GM19455 (cell line): Measurements from ENCODE around the gene TNFRSF1B.

Source experiments
- ATAC-seq: cut with Tn5 transposase; IDR thresholded peaks from one replicate; pipeline ENCODE4 v1.9.1; 2021; ENCODE audit not compliant: unreplicated experiment

TNFRSF1B gene

DNA sequence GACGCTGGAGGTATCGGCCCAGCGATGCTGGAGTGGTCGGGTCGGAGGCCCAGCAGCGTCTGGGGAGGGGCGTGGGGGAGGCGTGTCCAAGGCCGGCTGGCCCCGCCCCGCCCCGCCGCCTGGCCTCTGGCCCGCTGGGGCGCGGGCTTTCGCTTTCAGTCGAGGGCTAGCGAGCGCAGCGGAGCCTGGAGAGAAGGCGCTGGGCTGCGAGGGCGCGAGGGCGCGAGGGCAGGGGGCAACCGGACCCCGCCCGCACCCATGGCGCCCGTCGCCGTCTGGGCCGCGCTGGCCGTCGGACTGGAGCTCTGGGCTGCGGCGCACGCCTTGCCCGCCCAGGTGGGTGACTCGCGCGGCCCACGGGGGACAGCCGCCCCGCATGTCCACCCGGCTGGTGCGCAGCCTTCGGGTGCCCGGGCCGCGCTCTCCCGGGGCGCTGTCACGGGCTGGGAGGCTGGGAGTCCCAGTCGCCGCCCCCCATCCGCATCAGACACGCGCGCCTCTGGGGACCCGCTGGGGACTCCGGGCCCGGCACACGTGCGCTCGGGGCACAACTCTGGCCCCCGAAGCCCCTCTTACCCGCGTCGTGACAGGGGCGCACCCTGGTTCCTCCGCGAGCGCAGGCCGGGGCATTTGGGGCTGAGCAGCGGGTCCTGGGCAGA is at the start of gene TNFRSF1B:
Gene TNFRSF1B (plus strand): TSS at position 158 of the 659 bp plus-strand sequence. CDS start 101 bp downstream, at position 259.
- ATAC-seq, result peak; percentile 48

DNA sequence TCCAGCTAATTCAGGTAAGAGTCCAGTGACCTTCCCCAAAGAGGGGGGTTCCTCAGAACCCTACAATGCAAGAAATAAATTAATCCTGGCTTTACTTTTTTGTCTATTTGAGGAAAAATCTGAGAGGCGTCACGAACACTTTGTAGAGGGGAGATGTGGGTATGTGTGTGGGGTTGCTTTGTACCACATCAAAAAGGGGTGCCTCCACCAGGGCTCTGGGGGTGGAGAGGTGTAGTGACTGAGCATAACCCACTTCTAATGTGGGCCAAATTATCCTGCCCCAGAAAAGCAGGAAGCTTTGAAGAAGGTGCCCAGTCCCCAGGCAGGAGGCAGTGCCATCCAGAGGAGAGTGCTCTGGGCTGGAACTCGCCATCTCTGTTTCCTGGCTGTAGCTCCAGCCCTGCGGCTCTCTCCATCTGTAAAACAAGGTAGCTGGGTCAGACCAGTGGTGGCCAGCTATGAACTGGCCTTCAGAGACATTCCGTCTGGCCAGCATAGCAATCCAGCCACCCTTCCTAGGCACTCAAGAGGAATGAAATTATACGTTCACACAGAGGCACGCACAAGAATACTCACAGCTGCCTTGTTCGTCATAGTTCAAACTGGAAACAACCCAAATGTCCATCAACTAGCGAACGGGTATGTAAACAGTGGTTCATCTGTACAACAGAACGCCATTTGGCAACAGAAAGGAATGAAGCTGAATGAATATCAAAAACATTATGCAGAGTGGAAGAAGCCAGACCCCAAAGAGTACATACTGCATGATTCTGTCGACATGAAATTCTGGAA is 45.4 kb upstream of the TNFRSF1B start:
- ATAC-seq, result no peak

DNA sequence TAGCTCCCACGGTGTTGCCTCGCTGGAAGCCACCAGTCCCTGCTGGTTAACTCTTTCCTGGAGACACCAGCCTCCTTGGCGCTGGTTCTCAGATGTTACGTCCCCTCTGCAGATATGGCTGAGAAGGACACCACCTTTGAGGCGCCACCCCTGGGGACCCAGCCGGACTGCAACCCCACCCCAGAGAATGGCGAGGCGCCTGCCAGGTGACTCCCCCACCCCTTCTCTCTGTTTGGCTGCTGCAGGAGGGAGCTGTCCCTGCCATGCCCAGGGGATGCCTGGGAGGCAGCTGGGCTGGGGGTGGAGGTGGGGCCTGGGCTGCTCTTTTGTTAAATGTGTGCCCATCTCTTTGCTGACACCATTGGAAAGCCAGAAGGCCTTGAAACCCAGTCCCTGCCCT is 43.6 kb upstream of the TNFRSF1B start:
- ATAC-seq, result no peak

DNA sequence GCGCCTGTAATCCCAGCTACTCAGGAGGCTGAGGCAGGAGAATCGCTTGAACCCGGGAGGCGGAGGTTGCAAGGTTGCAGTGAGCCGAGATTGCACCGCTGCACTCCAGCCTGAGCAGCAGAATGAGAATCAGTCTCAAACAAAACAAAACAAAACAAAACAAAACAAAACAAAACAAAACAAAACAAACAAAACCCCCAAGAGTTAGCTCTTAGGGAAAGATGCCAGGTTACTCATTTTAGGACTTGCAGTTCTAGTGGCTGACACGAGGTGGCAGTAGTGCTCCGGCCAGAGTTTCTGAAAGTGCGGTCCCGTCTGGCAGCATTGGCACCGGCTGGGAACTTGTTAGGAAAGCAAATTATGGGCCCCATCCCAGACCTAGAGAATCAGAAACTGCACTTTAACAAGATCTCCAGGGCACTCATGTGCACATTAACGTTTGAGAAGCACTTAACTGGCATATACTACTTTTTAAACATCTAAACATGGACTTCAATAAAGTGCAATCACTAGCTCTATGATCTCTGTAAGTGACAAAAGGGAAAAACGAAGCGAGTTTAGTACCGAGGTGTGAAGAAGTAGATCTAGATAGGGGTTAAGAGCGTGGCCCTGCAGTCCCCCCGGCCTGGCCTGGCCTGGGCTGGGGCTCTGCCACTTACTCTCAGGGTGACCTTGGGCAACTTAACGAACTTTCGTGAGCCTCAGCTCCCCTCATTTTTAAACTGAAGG is 41.9 kb upstream of the TNFRSF1B start:
- ATAC-seq, result no peak

DNA sequence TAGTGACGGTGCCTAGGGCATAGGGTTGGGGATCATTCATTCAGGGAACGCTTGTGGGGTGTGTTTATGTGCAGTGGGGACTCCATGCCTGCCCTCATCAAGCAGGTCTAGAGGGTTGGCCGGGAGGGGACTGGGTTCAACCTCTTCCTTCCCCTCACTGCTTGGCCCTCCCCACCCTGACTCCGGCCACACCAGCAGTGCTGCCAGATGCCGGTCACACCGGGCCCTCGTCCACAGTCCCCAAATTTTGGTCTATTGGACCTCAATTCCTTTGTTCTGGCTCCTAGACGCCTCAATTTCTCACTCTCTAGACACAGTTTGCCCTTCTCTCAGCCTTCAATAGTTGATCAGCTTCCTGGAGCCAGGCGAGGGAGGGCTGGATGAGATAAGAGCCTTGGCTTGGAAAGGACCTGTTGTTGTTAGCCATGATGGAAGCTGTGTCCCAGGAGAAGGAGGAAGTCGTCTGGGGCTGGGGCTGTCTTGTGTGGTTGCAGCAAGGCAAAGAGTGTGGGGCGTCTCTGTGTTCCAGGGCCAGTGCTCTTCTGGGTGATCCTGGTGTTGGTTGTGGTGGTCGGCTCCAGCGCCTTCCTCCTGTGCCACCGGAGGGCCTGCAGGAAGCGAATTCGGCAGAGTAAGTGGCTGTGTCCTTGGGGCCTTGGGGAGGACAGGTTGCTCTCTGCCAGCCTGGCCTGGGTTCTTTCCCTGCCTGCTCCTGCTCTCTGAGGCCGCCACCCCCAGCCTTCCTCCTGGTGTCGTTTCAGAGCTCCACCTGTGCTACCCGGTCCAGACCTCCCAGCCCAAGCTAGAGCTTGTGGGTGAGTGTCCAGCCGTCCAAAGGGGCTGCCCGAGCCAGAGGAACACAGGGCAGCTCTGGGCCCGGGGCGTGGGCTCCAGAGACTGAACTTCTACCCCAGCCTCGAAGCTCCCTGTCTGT is 41.1 kb upstream of the TNFRSF1B start:
- ATAC-seq, result no peak

DNA sequence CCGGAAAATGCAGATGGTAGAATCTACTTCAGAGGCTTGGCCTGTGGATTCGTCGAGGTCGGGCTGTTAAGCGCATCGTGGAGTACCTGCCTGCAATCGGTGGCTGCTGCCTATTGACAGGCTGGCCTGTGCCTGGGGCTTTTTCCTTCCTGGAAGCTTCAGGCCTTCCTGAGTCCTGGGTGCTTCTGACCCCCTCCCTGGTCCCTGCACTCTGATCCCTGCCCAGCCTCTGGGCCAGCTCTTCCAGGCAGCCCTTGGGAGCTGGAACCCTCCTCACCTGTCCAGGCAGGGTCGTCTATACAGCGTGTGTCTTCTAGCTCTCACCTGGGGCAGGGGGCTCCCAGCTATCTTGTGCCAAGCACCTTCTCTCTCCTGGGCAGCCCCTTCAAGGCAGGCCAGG is 40.0 kb upstream of the TNFRSF1B start:
- no peak for ATAC-seq

DNA sequence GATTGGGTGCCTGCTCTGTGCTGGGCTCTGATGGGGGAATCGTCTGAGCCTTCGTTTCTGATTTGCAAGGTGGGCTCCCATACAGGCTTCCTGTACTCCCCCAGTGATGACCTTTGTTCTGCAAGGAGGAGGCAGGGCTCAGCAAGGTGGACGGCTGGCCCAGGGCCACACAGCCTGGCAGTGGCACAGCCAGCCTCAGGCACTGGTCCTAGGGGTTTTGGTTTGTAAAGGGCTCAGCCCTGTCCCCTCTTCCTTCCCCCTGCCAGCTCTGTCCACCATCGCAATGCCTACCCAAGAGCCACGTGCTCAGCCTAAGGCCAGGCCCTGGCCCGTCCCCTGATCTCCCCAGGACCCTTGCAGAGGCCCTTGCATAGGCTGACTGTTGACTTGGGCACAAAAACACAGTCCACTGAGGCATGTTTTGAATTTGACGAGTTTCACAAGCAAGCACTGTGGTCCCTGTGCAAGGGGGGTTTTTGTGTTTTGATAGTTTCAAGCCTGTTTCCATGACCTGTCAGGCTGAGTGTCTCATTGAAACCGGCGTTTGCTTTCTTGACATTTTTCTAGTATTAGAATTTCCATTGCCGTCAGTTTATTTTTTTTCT is 39.5 kb upstream of the TNFRSF1B start:
- no peak for ATAC-seq

DNA sequence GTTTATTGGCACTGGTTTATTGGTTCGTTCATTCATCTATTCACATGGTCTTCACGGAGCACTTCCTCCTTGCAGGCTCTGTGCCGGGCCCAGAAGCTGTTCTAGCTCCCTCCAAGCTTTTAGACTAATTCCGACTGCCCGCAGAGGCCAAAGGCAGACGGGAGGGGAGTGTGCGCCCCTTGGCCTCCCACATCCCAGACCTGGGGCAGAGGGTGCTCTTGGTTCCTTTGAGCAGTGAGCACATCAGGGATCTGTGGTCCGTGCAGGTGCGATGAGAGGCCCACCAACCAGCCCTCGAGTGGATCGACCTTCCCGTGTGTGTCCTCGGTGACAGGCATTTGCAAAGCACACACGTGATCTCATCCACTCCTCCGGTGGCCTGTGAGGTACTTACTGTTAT is 38.7 kb upstream of the TNFRSF1B start:
- no peak for ATAC-seq

DNA sequence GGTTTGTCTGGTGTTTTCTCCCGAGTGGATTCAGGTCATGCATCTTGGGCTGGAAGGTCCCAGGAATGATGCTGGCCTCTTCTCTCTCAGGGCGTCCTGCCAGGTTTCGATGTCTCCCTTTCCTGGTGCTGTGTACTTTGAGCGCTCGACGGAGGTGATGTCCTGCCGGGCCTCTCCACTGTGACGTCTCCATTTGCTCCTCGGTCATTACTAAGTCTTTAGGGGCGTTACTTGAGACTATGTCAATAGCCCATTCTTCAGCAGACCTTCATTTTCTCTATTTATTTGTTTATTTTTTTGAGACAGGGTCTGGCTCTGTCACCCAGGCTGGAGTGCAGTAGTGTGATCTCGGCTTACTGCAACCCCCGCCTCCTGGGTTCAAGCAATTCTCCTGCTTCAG is 37.2 kb upstream of the TNFRSF1B start:
- no peak for ATAC-seq

DNA sequence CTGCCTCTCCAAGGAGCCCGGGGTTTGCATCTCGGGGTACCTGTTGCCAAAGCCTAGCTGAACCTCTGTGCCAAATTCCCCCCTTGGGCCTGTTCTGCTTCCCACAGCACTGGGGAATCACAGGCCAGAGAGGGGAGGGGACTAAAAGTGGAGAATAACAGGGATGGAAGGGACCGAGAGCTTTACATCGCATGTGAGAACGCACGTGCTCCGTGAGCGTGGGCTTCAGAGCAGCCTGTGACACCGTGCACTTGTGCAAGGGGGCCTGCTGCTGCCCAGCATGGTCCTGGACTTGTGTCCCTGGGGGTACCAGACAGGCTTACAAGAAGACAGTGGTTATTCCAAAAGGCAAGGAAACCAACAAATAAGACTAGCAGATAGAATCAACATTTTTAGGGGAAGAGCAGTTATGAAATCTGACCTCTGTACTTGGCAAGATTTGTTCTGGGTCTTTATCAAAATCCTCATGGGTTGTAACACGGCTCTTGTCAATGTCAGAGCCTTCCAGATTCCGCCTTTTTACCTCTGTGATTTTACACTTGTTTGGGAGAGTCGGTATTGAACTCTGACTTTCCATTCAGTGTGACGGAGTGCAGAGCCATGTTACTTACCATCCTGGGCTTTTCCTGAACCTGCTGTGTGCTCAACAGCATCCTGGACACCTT is 36.2 kb upstream of the TNFRSF1B start:
- no peak for ATAC-seq

DNA sequence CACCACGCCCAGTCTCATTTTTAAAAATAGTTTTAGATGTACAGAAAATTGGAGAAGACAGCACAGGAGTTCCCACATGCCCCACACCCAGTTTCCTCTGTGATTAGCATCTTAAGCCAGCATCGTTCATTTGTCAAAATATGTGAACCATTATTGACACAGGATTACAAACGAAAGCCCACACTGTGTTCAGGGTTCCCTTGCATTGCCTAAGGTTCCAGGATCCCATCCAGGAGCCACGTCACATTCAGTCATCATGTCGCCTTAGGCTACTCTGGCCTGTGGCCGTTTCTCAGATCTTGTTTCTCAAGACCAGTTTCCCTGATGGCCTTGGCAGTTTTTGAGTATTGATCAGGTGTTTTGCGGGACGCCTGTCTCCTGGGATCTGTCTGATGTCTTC is 34.7 kb upstream of the TNFRSF1B start:
- no peak for ATAC-seq

DNA sequence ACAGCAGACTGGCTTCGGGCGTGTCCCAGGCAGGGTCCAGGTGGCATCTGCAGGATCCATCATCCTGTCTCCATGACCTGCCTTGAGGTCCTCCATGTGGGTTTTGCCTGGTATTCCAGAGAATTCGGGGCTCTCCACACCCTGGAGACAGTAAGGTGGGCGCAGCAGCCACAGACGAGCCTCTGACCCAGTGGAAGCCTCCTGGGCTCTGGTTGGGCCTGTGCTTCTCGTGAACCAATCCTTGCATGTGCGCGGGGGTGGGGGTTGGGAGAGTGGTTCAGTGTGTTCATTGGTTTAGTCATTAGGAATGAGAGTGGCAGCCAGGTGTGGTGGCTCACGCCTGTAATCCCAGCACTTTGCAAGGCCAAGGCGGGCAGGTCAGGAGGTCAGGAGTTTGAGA is 32.1 kb upstream of the TNFRSF1B start:
- no peak for ATAC-seq

DNA sequence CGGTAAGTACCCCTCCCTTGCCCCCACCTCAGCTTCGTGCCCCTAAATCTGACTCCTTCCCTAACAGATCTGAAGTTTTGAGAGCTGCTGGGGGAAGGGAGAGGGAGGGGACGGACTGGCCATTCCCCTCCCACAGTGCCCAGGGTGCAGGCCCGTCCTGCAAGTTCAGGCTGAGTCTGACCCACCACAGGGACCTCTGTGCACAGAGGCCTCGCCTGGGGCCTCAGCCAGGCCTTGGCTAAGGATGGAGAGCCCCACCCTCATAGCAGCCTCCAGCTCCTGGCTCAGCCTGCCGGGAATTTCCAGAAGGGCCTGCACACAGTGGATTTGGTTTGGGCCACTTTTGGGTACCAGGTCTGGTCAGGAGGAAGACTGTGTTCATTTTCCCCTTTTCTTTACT is 31.2 kb upstream of the TNFRSF1B start:
- ATAC-seq, result no peak

DNA sequence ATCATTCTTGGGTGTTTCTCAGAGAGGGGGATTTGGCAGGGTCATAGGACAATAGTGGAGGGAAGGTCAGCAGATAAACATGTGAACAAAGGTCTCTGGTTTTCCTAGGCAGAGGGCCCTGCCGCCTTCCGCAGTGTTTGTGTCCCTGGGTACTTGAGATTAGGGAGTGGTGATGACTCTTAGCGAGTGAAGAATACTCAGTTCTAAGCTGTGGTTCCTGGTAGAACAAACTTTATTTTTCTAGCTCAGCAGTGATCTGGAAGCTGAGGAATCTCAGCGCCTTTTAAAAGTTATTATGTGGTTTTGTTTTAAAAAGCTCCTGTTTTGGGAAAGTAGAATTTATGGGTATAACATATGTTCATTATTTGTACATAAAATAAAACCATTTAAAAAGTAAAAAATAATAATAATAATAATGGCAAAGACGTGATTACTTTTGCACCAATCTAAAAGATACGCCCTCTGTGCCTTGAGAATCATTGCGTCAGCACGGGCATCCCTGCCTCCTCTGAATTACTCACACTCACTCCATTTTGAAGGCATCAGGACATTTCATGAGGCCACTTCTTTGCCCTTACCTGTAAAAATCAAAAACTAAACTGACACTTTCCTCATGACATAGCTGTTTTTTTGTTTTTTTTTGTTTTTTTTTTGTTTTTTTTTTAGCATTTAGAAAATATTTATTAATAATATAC is 29.7 kb upstream of the TNFRSF1B start:
- no peak for ATAC-seq

DNA sequence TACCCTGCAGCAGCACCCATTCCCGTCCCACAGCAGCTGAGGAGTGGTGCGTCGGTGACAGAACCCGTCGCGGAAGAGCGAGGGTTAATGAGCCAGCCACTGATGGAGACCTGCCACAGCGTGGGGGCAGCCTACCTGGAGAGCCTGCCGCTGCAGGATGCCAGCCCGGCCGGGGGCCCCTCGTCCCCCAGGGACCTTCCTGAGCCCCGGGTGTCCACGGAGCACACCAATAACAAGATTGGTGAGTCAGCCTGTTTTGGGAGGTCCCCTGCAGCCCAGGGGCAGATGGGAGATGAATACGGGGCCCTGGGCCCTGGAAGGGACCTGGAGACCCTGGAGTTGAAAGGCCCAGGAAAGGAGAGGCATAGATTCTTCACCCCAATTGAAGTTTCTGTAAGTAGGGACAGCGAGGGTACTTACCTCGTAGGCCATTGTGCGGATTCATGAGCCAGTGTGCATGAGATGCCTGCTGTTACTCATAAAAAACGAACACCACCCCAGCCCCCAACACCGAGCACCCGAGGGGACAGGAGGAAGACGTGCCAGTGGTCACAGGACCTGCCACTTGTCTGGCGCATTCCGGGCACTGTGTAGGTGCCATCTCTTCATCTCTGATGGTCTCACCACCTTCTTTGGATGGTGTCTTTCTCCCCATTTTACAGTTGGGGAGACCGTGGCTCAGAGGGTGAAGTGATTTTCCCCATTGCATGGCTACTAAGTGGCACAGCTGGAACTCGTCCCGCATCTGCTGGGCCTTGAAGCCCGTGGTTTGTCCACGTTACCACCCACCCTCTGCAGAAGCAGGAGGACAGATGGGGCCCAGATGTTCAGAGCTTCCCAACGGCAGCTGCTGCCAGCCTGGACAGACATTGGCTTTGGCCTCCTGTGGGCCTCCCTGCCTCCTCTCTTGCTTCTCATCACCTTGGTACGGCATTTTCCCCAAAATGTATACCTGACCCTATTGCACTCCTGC is 28.3 kb upstream of the TNFRSF1B start:
- no peak for ATAC-seq

DNA sequence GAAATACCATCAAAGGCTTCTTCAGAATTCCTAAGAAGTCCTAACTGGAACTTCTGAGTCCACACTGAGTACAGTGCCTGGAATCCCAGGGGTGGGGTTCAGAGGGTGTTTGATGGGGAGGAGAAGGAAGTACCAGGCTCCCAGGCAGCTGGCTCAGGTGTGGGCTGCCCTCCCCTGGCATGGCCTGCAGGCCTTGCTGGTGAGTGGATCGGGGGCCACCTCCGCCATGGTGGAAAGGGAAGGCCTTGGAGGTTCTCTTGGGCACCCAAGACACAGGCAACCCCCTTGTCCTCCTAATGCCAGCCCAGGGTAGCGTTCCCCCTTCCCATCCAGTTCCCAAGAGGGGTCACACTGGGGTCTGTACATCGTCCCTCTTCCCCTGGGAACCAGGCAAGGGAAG is 26.8 kb upstream of the TNFRSF1B start:
- ATAC-seq, result no peak

DNA sequence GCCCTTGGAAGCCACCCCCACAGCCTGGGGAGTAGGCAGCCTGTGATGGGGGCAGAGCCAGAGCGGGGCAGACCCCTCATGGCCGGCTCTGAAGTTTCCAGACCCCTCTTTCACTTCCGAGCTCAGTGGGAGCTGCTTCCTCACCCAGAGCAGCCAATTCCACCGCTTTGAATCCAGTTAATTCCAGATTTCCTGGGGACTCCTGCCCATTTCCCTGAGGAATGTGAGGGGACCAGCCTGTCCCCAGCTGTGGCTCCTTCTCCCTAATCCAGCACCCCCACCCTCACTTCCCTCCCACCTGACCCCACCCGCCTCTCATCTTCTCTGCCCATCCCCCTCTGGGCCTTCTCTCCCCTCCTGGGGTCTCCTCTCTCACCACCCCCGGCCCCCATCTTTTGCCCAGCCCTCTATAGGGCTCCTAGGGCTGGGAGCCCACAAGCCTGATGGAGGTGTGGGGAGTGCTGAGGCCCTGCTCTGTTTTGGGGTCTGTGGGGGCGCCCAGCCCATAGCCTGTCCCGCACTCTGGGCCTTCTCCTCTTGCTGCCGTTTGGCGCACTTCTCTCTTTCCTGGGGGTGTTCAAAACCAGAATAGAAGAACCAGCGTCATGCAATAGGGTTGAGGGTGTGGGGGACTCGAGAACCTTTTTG is 26.2 kb upstream of the TNFRSF1B start:
- ATAC-seq, result no peak
